HS-5 (cell line): ENCODE measurements around the gene IFT20.
"Not testable (repeated sequence)": the region's sequence is repeated elsewhere in the genome, so short reads cannot be mapped to it uniquely, and the experiment has no call there.

Experiments
- DNase-seq: peaks from one replicate; pipeline ENCODE4 v3.0.0-alpha.2; 2012; ENCODE audit warnings: low read depth

Gene IFT20

DNA sequence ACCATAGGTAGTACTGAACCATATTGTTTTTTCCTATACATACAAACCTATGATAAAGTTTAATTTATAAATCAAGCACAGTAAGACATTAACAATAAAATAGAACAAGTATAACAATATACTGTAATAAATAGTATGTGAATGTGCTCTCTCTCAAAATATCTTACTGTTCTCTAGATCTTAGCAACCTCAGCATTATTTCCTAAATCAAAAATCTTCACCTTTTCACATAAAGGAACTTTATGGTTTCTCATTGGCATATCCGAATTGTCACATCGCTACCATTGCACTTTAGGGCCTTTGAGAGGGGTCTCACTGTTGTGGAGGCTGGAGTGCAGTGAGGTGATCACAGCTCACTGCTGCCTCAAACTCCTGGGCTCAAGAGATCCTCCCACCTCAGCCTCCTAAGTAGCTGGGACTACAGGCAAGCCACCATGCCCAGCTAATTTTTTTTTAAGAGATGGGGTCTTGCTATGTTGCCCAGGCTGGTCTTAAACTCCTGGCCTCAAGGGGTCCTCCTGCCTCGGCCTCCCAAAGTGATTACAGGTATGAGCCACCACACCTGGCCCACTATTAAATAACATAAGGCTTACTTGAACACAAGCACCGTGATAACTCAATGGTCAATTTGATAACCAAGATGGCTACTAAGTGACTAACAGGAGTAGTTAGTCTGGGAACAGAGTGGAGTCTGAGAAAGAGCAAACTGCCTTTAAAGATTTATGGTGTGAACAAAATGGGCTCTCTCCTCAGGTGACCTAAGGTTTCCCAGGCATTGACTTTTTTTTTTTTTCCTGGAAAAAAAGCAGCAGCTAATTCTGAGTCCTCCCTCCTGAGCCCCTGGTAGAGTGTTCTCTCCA is 19.2 kb downstream of the IFT20 start:
- no peak for DNase-seq

DNA sequence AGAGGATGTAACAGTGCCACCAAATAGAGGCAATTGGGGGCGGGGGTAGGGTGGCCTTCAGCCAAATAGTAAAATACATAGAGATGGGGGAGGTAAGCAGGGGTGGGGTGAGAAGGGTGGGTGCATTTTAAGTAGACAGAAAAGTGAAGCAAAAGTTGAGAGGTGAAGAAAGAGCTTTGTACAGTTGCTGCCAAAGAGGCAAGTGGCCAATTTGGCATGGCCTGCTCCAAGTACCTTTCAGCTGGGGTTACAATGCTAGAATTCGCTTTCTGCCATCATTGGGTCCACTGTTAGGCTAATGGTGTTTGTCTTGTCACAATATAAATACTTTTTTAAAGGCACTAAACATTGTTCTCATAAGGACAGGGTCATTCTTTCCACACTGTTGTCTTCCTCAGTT is 21.4 kb downstream of the IFT20 start:
- no peak for DNase-seq

GRCh38 chr17:28306954-28307401 is 28.3 kb downstream of the IFT20 start:
- no peak for DNase-seq

GRCh38 chr17:28298449-28298848 is 36.8 kb downstream of the IFT20 start:
- DNase-seq: no peak

DNA sequence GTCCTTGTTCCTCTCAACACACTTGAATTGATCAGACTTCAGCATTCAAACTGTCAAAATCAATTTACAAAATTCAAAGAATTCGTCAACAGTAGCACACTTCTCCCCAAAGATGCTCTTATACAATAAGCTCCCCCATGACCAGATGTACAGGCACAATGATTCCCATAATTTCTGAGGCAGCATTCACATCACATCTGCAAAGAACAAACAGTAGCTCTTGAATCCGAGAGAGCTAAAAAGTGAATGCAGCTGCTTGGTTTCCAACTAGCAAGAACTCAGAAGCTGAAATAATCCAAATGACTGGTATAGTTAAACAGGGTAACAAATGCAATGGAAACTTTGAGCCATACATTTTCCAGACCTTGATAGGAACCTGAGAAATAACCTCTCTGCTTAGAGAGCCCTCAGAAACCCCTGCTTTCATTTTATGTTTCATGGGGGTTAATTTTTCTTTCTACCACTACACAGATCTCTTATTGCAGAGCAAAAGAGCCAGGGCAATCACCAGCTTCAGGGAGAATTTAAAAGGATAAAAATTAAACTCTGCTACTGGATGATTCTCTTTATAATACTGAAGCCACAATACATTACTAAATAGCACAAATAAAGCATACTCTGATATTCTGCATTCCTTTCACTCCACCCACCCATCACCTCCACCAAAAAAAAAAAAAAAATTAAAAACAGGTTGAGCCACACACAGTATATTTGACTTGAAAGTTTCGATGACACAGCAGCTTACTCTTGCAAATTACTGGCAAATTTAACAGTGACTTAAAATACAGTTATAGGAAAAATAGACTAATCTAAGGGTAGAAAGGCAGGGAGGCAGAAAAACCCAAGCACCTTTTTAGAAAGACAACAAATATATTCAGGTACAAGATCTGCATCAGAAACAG is 39.3 kb downstream of the IFT20 start:
- no peak for DNase-seq

GRCh38 chr17:28293994-28294393 is 41.3 kb downstream of the IFT20 start:
- DNase-seq: no peak

GRCh38 chr17:28292878-28293277 is 42.4 kb downstream of the IFT20 start:
- not testable (repeated sequence) for DNase-seq

DNA sequence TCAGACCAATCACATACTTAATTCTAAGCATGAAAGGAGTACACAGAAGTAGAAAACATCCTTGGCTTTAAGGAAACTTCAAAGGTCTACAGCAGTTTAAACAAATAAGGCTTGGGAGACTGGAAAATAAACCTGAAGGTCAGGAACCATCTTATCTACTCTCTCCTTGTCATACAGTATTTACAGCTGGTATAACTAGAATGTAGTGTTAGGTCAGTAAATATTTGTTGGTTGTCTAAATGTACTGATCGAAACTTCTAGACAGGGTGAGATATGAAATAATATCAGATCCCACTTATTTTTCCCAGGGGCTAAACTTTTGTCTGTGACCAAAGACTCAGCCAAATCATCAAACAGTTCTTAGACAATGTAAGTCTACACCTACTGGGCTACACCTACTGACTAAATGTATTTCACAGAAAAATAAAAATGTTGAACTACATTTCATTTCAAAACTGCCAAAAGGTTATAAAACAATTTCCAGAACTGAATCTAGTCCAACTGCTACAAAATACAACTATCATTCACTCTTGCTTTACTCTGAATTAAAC is 43.4 kb downstream of the IFT20 start:
- no peak for DNase-seq

- DNase-seq: no peak
These were observed 44.6 kb downstream of the IFT20 start for GRCh38 chr17:28290703-28291102.

- DNase-seq: no peak
These were observed 49.3 kb downstream of the IFT20 start for GRCh38 chr17:28285965-28286364.

- peak; percentile 70 for DNase-seq
These were observed 52.7 kb downstream of the IFT20 start for GRCh38 chr17:28282596-28282995.

DNA sequence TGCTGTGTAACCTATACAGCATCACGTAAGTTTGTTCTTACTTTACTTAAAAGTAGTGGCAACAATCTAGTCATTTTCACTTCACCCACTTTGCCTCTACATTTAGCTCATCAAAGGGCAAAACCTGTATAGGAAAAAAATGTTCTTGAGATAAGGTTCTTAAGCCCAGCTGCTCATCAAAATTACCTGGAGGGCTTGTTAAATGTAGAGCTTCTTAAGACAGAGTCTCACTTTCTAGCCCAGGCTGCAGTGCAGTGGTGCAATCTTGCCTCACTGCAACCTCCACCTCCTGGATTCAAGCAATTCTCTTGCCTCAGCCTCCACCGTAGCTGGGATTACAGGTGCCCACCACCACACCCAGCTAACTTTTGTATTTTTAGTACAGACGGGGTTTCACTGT is 54.4 kb downstream of the IFT20 start:
- DNase-seq: no peak

GRCh38 chr17:28279411-28279810 is 55.9 kb downstream of the IFT20 start:
- no peak for DNase-seq
